ENCODE data around the gene ZNF880.
"Not testable (repeated sequence)": the region's sequence is repeated elsewhere in the genome, so short reads cannot be mapped to it uniquely, and the experiment has no call there.

ZNF880 gene

DNA sequence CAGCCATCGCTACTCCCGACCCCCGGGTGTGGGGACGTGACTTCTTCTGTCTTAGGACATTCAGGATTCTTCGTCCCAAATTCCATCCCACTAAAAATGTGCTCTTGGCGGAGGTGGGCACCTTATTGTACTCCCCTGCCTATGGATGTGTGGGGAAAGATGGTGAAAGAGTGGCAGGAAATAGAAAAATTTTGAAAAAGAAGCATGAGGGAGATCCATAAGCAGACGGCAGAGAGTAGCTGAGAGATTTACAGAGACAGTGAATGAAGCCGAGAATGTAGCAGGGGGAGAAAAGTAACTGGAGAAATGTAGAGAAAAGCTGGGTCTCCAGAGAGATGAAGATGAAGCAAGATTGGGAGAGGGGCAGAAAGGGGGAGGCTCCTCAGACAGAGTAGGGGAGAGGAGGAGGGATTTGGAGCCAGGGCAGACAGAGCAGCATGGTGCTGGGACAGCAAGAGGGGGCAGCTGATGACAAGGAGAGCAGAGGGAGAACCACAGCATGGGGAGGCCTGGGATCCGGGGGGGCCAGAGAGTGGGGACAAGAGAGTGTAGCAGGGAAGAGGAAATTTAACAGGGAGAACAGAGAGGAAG lies 32.8 kb upstream of the ZNF880 start:
- TF ChIP-seq, protein P1, sequence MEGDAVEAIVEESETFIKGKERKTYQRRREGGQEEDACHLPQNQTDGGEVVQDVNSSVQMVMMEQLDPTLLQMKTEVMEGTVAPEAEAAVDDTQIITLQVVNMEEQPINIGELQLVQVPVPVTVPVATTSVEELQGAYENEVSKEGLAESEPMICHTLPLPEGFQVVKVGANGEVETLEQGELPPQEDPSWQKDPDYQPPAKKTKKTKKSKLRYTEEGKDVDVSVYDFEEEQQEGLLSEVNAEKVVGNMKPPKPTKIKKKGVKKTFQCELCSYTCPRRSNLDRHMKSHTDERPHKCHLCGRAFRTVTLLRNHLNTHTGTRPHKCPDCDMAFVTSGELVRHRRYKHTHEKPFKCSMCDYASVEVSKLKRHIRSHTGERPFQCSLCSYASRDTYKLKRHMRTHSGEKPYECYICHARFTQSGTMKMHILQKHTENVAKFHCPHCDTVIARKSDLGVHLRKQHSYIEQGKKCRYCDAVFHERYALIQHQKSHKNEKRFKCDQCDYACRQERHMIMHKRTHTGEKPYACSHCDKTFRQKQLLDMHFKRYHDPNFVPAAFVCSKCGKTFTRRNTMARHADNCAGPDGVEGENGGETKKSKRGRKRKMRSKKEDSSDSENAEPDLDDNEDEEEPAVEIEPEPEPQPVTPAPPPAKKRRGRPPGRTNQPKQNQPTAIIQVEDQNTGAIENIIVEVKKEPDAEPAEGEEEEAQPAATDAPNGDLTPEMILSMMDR (IDR thresholded peaks at IDR 0.05) = no peak
- peaks cover 8% of the 10 kb centered on the region for H3K27me3 ChIP-seq
- H3K4me1 ChIP-seq (ENCODE audit: control insufficient read depth in 1 of 2, insufficient read depth in 1 of 2, low read depth in 1 of 2, low read length in 1 of 2) = peaks cover 5 to 8% of the 10 kb centered on the region in 2 experiments
- no peak overlapping the region for H3K27ac ChIP-seq
- no peaks in the 10 kb centered on the region for H3K36me3 ChIP-seq
- H3K4me3 ChIP-seq (ENCODE audit: low read depth in 1 of 2, low read length in 1 of 2) = peak overlapping the region; percentile 68 to 75
- H3K9me3 ChIP-seq = peaks cover 41% of the 10 kb centered on the region

DNA sequence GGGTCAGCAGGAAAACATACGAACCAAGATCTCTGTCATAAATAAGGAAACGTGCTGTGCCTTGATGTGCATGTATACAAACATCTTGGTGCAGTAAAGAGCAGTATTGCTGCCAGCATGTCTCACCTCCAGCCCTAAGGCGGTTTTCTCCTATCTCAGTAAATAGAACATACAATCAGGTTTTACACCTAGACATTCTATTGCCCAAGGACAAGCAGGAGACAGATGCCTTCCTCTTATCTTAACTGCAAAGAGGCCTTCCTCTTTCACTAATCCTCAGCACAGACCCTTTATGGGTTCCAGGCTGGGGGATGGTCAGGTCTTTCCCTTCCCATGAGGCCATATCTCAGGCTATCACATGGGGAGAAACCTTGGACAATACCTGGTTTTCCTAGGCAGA lies 30.7 kb upstream of the ZNF880 start:
- H3K4me3 ChIP-seq (ENCODE audit: low read depth in 1 of 2, low read length in 1 of 2); H3K4me1 ChIP-seq (ENCODE audit: control insufficient read depth in 1 of 2, insufficient read depth in 1 of 2, low read depth in 1 of 2, low read length in 1 of 2); H3K27ac ChIP-seq; H3K27me3 ChIP-seq; H3K36me3 ChIP-seq: not testable (repeated sequence)
- peaks cover 23% of the 10 kb centered on the region for H3K9me3 ChIP-seq

DNA sequence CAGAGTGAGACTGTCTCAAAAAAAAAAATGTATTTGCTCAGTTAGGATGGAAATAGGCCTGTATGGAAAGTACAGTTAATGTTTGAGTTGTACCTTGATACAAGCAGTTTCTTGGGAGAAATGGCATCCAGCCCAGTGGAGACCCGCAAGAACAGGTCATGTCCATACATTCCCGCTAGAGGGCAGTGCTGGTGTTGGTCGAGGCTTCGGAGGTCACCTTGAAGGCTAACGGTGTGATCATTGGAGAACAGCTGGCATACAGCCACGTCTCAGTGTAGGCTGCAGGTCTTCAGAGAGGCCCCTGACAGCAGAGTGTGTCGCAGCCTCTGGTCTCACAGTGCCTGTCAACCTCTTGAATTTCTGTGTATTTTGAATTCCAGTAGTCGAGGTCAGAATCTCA lies 26.2 kb upstream of the ZNF880 start:
- Histone ChIP-seq H3K4me1 (ENCODE audit: control insufficient read depth in 1 of 2, insufficient read depth in 1 of 2, low read depth in 1 of 2, low read length in 1 of 2) (no peaks in the 10 kb centered on the region), H3K27ac (no peak overlapping the region), H3K27me3 (no peaks in the 10 kb centered on the region), H3K4me3 (ENCODE audit: low read depth in 1 of 2, low read length in 1 of 2) (no peak overlapping the region), H3K9me3 (no peaks in the 10 kb centered on the region), H3K36me3 (no peaks in the 10 kb centered on the region)
- TF ChIP-seq, protein P1 (IDR thresholded peaks at IDR 0.05) = peak; percentile 25

DNA sequence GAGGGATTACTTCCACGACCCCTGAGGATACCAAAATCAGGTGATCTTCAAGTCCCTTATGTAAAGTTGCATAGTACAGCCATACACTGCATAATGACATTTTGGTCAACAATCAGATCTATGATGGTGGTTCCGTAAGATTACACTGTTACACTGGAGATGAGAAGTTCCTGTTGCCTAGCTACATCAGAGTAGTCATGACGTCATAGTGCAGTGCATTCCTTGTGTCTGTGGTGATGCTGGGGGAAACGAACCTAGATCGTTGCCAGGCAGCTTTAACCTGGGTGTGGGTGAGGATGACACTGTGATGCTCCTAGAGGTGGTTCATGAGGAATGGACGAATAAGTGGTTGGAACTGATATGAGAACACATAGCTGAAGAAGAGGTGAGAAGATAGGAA lies 24.6 kb upstream of the ZNF880 start:
- TF ChIP-seq, protein P1 (IDR thresholded peaks at IDR 0.05) = no peak
- Histone ChIP-seq H3K9me3 (no peaks in the 10 kb centered on the region), H3K4me1 (ENCODE audit: control insufficient read depth in 1 of 2, insufficient read depth in 1 of 2, low read depth in 1 of 2, low read length in 1 of 2) (no peaks in the 10 kb centered on the region)

DNA sequence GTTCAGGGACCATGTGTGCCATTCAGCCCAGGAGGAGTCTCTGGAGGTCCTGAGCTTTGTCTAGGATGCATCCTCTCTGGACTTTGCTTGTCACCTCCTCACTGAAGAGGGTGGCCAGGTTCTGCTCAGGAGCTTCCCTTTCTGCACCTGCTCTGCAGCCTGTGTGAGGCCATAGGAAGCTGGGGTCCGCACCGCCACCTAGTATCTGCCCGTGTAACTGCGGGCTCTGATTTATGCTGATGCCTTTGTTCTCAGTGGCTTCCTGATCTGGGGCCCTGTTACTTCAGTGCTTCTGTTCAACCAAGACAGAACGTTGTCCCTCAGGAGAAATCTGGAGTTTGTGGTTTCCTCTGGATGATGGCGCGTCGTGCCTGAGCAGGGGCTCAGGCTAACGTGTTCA lies 18.2 kb upstream of the ZNF880 start:
- H3K4me1 ChIP-seq (ENCODE audit: control insufficient read depth in 1 of 2, insufficient read depth in 1 of 2, low read depth in 1 of 2, low read length in 1 of 2) = no peaks in the 10 kb centered on the region
- TF ChIP-seq, protein P1 (IDR thresholded peaks at IDR 0.05) = no peak
- H3K27ac ChIP-seq = no peak overlapping the region
- no peak overlapping the region for H3K4me3 ChIP-seq (ENCODE audit: low read depth in 1 of 2, low read length in 1 of 2)
- H3K27me3 ChIP-seq = no peaks in the 10 kb centered on the region
- H3K36me3 ChIP-seq = no peaks in the 10 kb centered on the region
- no peaks in the 10 kb centered on the region for H3K9me3 ChIP-seq

More for the DNA sequence above, 24.6 kb upstream of the ZNF880 start:
- Histone ChIP-seq H3K27me3 (no peaks in the 10 kb centered on the region), H3K27ac (no peak overlapping the region), H3K36me3 (no peaks in the 10 kb centered on the region), H3K4me3 (ENCODE audit: low read depth in 1 of 2, low read length in 1 of 2) (no peak overlapping the region)

DNA sequence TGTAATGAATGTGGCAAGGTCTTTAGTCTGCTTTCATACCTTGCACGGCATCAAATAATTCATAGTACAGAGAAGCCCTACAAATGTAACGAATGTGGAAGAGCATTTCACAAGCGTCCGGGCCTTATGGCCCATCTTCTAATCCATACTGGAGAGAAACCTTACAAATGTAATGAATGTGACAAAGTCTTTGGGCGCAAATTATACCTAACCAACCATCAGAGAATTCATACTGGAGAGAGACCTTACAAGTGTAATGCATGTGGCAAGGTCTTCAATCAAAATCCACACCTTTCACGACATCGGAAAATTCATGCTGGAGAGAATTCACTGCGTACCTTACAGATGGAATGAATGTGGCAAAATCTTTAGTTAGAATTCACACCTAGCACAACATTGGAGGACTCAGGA lies 3.3 kb upstream of the ZNF880 start:
- no peak overlapping the region for H3K4me3 ChIP-seq (ENCODE audit: low read depth in 1 of 2, low read length in 1 of 2)
- peaks cover 34% of the 10 kb centered on the region for H3K9me3 ChIP-seq
- H3K27ac ChIP-seq = no peak overlapping the region
- H3K4me1 ChIP-seq (ENCODE audit: control insufficient read depth in 1 of 2, insufficient read depth in 1 of 2, low read depth in 1 of 2, low read length in 1 of 2) = peaks cover 4 to 11% of the 10 kb centered on the region in 2 experiments
- TF ChIP-seq, protein P1 (IDR thresholded peaks at IDR 0.05) = no peak
- no peaks in the 10 kb centered on the region for H3K36me3 ChIP-seq
- no peaks in the 10 kb centered on the region for H3K27me3 ChIP-seq
